ENCODE data around the gene HOXB9. TPM values are rescaled to one million over a fixed set of nuclear protein-coding genes. Genes with fewer than 3 reads are reported as not detected.

HOXB9 gene
- total and polyA plus RNA-seq, 2 donors (not counting 3 experiments of a cell fraction or from before 2014, with no cell fraction given): 0.79 to 1.1 TPM

DNA sequence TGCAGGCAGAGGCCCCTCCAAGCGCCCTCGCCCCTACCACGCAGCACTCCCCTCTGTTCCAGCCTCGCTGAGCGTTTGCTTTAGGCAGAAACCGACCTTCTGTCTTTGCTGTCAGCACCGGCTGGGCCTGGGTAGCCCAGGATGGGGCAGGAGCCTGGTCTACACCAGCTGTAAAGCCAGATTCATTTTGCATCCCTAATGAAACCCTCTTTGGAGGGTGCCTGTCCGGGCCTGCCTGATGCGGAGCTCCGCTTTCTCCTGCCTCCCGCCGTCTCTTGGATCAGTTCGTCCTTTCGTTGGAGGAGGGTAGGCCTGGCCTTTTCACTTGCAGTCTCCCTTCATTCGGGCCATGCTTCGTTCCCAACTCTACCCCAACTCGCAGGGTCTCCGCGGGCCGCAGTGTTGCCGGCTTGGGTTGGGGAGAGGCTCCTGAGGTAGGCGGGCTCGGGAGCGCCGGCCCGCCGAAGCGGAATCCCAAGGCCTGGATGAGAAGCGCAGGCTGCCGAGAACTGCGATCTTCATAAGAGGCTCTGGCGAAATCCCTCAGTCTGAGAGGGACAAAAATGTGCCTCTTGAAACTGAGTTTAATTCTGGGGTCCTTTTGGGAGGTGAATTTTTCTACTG lies 6.2 kb downstream of the HOXB9 start:
- H3K27me3 ChIP-seq (ENCODE audit: control insufficient read depth in 2 of 2, insufficient read depth in 2 of 2, low read length in 2 of 2): peaks cover 77 to 92% of the 10 kb centered on the region in 2 experiments
- intact Hi-C loops (cut with micrococcal nuclease): loop anchor here (5.0 kb wide), 2 partner anchors 468 to 483 kb away; no protein-coding TSS in a partner anchor

More for the DNA sequence above, 6.2 kb downstream of the HOXB9 start:
- Histone ChIP-seq H4K20me1 (replicated peaks; ENCODE audit: control insufficient read depth, extremely low read depth, insufficient read depth, low read length) (no peaks in the 10 kb centered on the region), H2AFZ (ENCODE audit: low read depth, low read length) (no peak overlapping the region), H3K4me2 (ENCODE audit: insufficient read depth, low read length) (no peak overlapping the region), H3K4me3 (replicated peaks in 1 of 3; ENCODE audit: insufficient read depth in 1 of 3, low read depth in 1 of 3, low read length in 3 of 3) (no peak overlapping the region), H3K36me3 (ENCODE audit: control insufficient read depth in 2 of 2, extremely low read depth in 1 of 2, insufficient read depth in 2 of 2, low read length in 2 of 2) (no peaks in the 10 kb centered on the region), H3K9ac (replicated peaks; ENCODE audit: extremely low read depth, insufficient read depth, low read length) (no peak overlapping the region), H3K27ac (ENCODE audit: insufficient read depth, low read depth, low read length) (no peak overlapping the region), H3K79me2 (ENCODE audit: control insufficient read depth, insufficient read depth, low read length) (no peaks in the 10 kb centered on the region), H3K9me1 (replicated peaks; ENCODE audit: control insufficient read depth, extremely low read depth, insufficient read depth, low read length) (no peaks in the 10 kb centered on the region), H3K4me1 (ENCODE audit: control insufficient read depth, extremely low read depth, insufficient read depth, low read length) (peaks cover 18% of the 10 kb centered on the region), H3K9me3 (replicated peaks; ENCODE audit: control insufficient read depth, insufficient read depth, low read length) (no peaks in the 10 kb centered on the region)
- POLR2A ChIA-PET: no interaction called here
- CTCF ChIA-PET: interaction anchor here (1.3 to 6.3 kb wide), 2 partner anchors 17 to 39 kb away, joined by 3 to 45 read pairs; no protein-coding TSS in a partner anchor
- TF ChIP-seq MYC (IDR thresholded peaks at IDR 0.05; ENCODE audit: low read depth, low read length) (no peak), GATA2 (IDR thresholded peaks at IDR 0.05; ENCODE audit: insufficient read depth, insufficient read length, low read depth, low read length) (no peak)
- TF ChIP-seq, protein P1, sequence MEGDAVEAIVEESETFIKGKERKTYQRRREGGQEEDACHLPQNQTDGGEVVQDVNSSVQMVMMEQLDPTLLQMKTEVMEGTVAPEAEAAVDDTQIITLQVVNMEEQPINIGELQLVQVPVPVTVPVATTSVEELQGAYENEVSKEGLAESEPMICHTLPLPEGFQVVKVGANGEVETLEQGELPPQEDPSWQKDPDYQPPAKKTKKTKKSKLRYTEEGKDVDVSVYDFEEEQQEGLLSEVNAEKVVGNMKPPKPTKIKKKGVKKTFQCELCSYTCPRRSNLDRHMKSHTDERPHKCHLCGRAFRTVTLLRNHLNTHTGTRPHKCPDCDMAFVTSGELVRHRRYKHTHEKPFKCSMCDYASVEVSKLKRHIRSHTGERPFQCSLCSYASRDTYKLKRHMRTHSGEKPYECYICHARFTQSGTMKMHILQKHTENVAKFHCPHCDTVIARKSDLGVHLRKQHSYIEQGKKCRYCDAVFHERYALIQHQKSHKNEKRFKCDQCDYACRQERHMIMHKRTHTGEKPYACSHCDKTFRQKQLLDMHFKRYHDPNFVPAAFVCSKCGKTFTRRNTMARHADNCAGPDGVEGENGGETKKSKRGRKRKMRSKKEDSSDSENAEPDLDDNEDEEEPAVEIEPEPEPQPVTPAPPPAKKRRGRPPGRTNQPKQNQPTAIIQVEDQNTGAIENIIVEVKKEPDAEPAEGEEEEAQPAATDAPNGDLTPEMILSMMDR (IDR thresholded peaks at IDR 0.05; ENCODE audit: extremely low read depth in 1 of 2, insufficient read depth in 1 of 2, low read depth in 1 of 2, low read length in 2 of 2): no peak
- TF ChIP-seq, protein P2, sequence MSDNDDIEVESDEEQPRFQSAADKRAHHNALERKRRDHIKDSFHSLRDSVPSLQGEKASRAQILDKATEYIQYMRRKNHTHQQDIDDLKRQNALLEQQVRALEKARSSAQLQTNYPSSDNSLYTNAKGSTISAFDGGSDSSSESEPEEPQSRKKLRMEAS (IDR thresholded peaks at IDR 0.05; ENCODE audit: insufficient read depth, insufficient read length): no peak
- BruUV-seq (replicated peaks): no TSS peak
- FAIRE-seq: no peak
- DNase-seq (ENCODE audit: low read depth, low spot score): no peak
- dilution Hi-C loops (cut with MboI; ENCODE audit: extremely low pct_ligation_motif_present, low sequenced_read_pairs): no loop called here

Data from endothelial cell of umbilical vein (primary cell).